ENCODE data around the gene GPR55.

GPR55 gene

GRCh38 chr2:230863031-230863430 lies 62.0 kb downstream of the GPR55 start:
- no peak overlapping the region for H3K4me3 ChIP-seq (ENCODE audit: low read length)
- no peak for DNase-seq (ENCODE audit: low read depth)
- TF ChIP-seq CTCF (IDR thresholded peaks at IDR 0.05; ENCODE audit: insufficient read depth, low read depth, low read length, missing control alignments) = no peak

- no peak for TF ChIP-seq CTCF (IDR thresholded peaks at IDR 0.05; ENCODE audit: insufficient read depth, low read depth, low read length, missing control alignments)
- no peak overlapping the region for H3K4me3 ChIP-seq (ENCODE audit: low read length)
- DNase-seq (ENCODE audit: low read depth) = no peak
These were observed 62.8 kb downstream of the GPR55 start for GRCh38 chr2:230862292-230862691.

GRCh38 chr2:230861552-230862255 lies 63.3 kb downstream of the GPR55 start:
- no peak for DNase-seq (ENCODE audit: low read depth)
- TF ChIP-seq CTCF (IDR thresholded peaks at IDR 0.05; ENCODE audit: insufficient read depth, low read depth, low read length, missing control alignments) = no peak
- no peak overlapping the region for H3K4me3 ChIP-seq (ENCODE audit: low read length)
